Osteoblast (primary cell): ENCODE measurements around the gene LMOD2. TPM values are rescaled to one million over a fixed set of nuclear protein-coding genes. Genes with fewer than 3 reads are reported as not detected.

Experiments used
- DNase-seq: peaks from one replicate; pipeline ENCODE4 v3.0.0; 2011; ENCODE audit warnings: low spot score, mixed read lengths; ENCODE audit not compliant: insufficient read length; ENCODE audit errors: missing footprints
- H2AFZ ChIP-seq: 2 replicates; pipeline ENCODE4 v1.6.0; 2011; ENCODE audit warnings: mild to moderate bottlenecking, low read length
- H3K27ac ChIP-seq: 2 replicates; pipeline ENCODE4 v1.5.1; 2011; ENCODE audit warnings: mild to moderate bottlenecking, low read depth, low read length, moderate library complexity
- H3K27me3 ChIP-seq: 2 replicates; pipeline ENCODE4 v1.6.0; 2012; ENCODE audit warnings: mild to moderate bottlenecking, control low read depth, inconsistent platforms, low read length, moderate library complexity; ENCODE audit not compliant: insufficient read depth
- H3K36me3 ChIP-seq: 2 replicates; pipeline ENCODE4 v1.5.1; 2011; ENCODE audit warnings: mild to moderate bottlenecking, low read length, control low read depth, moderate library complexity; ENCODE audit not compliant: insufficient read depth
- H3K4me1 ChIP-seq: 2 replicates; pipeline ENCODE4 v1.5.1; 2011; ENCODE audit warnings: mild to moderate bottlenecking, low read length, control low read depth, moderate library complexity; ENCODE audit not compliant: insufficient read depth
- H3K4me2 ChIP-seq: 2 replicates; pipeline ENCODE4 v1.6.0; 2011; ENCODE audit warnings: mild to moderate bottlenecking, low read length; ENCODE audit not compliant: insufficient read depth
- H3K4me3 ChIP-seq: fragments of 200-600 bp; sonication (generic); 3 replicates; pipeline ENCODE4 v1.5.1; 2012; ENCODE audit warnings: mild to moderate bottlenecking, low read length, inconsistent platforms; ENCODE audit not compliant: insufficient read depth
- H3K79me2 ChIP-seq: 2 replicates; pipeline ENCODE4 v1.6.0; 2012; ENCODE audit warnings: mild to moderate bottlenecking, low read length, control low read depth, inconsistent platforms; ENCODE audit not compliant: insufficient read depth
- H3K9me3 ChIP-seq: 2 replicates; pipeline ENCODE4 v1.5.1; 2011; ENCODE audit warnings: low read depth, low read length, control low read depth
- H4K20me1 ChIP-seq: 2 replicates; pipeline ENCODE4 v1.6.0; 2012; ENCODE audit warnings: mild to moderate bottlenecking, low read length, control low read depth; ENCODE audit not compliant: insufficient read depth
- total RNA-seq: library from RNA; depleted of rRNA; stranded (reverse); fragments of >200 nt; gene quantifications from 2 replicates; pipeline ENCODE4 v1.2.3, GENCODE V29; 2012
- TF ChIP-seq, protein P1 (sequence below): IDR thresholded peaks from 2 replicates; pipeline ENCODE4 v1.5.1; 2011; ENCODE audit warnings: mild to moderate bottlenecking, low read depth, low read length, moderate library complexity; ENCODE audit errors: extremely low read depth

The LMOD2 gene
- total RNA-seq, 1 donor, result not detected

- Histone ChIP-seq H4K20me1 (no peaks in the 10 kb centered on the region), H3K4me2 (no peak overlapping the region), H3K36me3 (no peaks in the 10 kb centered on the region), H2AFZ (no peak overlapping the region), H3K27ac (no peak overlapping the region), H3K79me2 (no peaks in the 10 kb centered on the region), H3K27me3 (no peaks in the 10 kb centered on the region), H3K4me1 (no peaks in the 10 kb centered on the region), H3K9me3 (no peaks in the 10 kb centered on the region), H3K4me3 (no peak overlapping the region)
- TF ChIP-seq, protein P1, sequence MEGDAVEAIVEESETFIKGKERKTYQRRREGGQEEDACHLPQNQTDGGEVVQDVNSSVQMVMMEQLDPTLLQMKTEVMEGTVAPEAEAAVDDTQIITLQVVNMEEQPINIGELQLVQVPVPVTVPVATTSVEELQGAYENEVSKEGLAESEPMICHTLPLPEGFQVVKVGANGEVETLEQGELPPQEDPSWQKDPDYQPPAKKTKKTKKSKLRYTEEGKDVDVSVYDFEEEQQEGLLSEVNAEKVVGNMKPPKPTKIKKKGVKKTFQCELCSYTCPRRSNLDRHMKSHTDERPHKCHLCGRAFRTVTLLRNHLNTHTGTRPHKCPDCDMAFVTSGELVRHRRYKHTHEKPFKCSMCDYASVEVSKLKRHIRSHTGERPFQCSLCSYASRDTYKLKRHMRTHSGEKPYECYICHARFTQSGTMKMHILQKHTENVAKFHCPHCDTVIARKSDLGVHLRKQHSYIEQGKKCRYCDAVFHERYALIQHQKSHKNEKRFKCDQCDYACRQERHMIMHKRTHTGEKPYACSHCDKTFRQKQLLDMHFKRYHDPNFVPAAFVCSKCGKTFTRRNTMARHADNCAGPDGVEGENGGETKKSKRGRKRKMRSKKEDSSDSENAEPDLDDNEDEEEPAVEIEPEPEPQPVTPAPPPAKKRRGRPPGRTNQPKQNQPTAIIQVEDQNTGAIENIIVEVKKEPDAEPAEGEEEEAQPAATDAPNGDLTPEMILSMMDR, result no peak
- DNase-seq, result no peak
These were observed 34.0 kb upstream of the LMOD2 start for GRCh38 chr7:123621707-123622106.

DNA sequence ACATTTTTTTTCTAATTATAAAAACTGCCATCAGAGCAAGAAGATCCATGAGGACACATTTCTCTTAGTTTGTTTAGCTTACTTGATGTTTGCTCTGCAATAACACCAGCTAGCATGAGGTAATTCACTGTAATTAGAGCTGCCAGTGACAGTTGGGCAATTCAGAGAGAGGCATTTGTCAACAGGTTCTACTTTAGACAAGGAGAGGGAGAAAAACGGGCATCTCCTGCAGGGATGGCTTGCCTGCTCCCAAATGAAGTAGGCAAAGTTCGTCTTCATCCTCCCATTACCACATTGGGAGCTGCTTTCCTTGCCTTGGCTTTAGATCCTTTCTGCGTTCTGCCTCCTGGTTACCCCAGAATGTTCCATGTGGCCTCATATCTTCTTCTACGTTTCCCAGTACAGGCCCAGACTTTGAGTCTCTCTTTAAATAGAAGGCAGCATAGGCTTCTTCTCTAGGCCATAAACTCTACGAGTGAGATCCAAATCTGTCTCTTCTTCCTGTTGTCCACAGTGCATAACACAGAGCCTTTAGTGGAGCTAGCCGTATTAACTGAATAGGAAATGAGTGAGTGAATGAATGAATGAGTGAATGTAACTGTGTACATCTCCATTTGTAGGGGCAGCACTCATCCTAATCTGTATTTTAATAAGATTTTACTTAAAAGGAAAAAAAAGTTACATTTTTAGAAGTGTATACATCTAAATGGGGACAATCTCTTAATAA, 32.8 kb upstream of the LMOD2 start:
- Histone ChIP-seq H3K27me3 (no peaks in the 10 kb centered on the region), H3K27ac (no peak overlapping the region), H3K79me2 (no peaks in the 10 kb centered on the region), H2AFZ (no peak overlapping the region), H3K36me3 (no peaks in the 10 kb centered on the region), H3K9me3 (no peaks in the 10 kb centered on the region), H3K4me3 (no peak overlapping the region), H4K20me1 (no peaks in the 10 kb centered on the region), H3K4me1 (no peaks in the 10 kb centered on the region), H3K4me2 (no peak overlapping the region)
- TF ChIP-seq, protein P1, result no peak
- no peak for DNase-seq

GRCh38 chr7:123624527-123625183, 31.0 kb upstream of the LMOD2 start:
- Histone ChIP-seq H3K79me2 (no peaks in the 10 kb centered on the region), H3K9me3 (no peaks in the 10 kb centered on the region), H3K27ac (no peak overlapping the region), H4K20me1 (no peaks in the 10 kb centered on the region), H3K4me2 (no peak overlapping the region), H3K4me3 (no peak overlapping the region), H3K27me3 (no peaks in the 10 kb centered on the region), H3K36me3 (no peaks in the 10 kb centered on the region), H3K4me1 (no peaks in the 10 kb centered on the region), H2AFZ (no peak overlapping the region)
- peak; percentile 50 for DNase-seq
- TF ChIP-seq, protein P1, result peak; percentile 65

DNA sequence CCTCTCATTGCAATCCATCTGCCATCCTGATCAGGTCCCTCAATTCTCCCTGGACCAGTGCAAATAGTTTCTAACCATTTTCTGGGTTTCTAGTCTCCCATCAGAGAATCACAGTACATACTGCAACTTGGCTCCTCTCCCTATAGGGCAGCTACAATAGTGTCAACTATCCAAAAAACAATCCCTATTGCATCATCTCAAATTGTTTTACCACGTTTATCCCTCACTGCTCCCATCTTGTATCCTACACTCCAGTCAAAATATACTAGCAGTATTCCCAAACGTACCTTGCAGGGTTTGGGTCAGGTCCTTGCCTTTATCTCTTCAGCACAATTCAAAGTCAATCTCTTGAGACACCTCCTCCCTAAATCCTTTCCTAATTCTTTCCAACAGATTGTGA, 30.4 kb upstream of the LMOD2 start:
- H4K20me1 ChIP-seq, result no peaks in the 10 kb centered on the region
- no peak overlapping the region for H3K4me2 ChIP-seq
- no peak overlapping the region for H2AFZ ChIP-seq
- H3K27me3 ChIP-seq, result no peaks in the 10 kb centered on the region
- no peak overlapping the region for H3K27ac ChIP-seq
- no peaks in the 10 kb centered on the region for H3K4me1 ChIP-seq
- no peaks in the 10 kb centered on the region for H3K9me3 ChIP-seq
- TF ChIP-seq, protein P1, result no peak
- H3K4me3 ChIP-seq, result no peak overlapping the region
- no peak for DNase-seq
- no peaks in the 10 kb centered on the region for H3K36me3 ChIP-seq
- no peaks in the 10 kb centered on the region for H3K79me2 ChIP-seq
